GM23338 (cell line): ENCODE results near the gene SPATA25.

Experiments used
- CREB1 ChIP-seq: fragments of 250-450 bp; sonication (Bioruptor Pico); IDR thresholded peaks from 2 replicates; pipeline ENCODE4 v1.5.0; 2020; ENCODE audit warnings: low read depth, mild to moderate bottlenecking, moderate library complexity
- CTCF ChIP-seq, 2 experiments: fragments of 200-600 bp in 1 of 2; sonication (generic) in 1 of 2; conservative IDR thresholded peaks; 2 replicates each; pipeline versions ENCODE4 v1.5.1 to v1.6.1; 2016 to 2017; ENCODE audit warnings: antibody characterized with exemption in 2 of 2, low read depth in 2 of 2, mild to moderate bottlenecking in 2 of 2, moderate library complexity in 1 of 2
- ETS1 ChIP-seq: IDR thresholded peaks from 2 replicates; pipeline ENCODE4 v1.6.1; 2016; ENCODE audit warnings: antibody characterized with exemption
- EZH2 ChIP-seq: fragments of 200-600 bp; sonication (generic); IDR thresholded peaks from one replicate; pipeline ENCODE4 v1.8.0; 2017; ENCODE audit warnings: antibody characterized with exemption, mild to moderate bottlenecking, low read depth; ENCODE audit not compliant: unreplicated experiment
- EZH2phosphoT487 ChIP-seq: fragments of 200-600 bp; sonication (generic); IDR thresholded peaks from one replicate; pipeline ENCODE4 v1.8.1; 2018; ENCODE audit warnings: antibody characterized with exemption; ENCODE audit not compliant: unreplicated experiment
- JUNB ChIP-seq: IDR thresholded peaks from one replicate; pipeline ENCODE4 v1.6.1; 2016; ENCODE audit warnings: antibody characterized with exemption; ENCODE audit not compliant: unreplicated experiment
- POLR2AphosphoS5 ChIP-seq: IDR thresholded peaks from 2 replicates; pipeline ENCODE4 v1.6.1; 2016; ENCODE audit warnings: antibody characterized with exemption, low read depth
- REST ChIP-seq: IDR thresholded peaks from one replicate; pipeline ENCODE4 v1.6.1; 2018; ENCODE audit warnings: antibody characterized with exemption; ENCODE audit not compliant: unreplicated experiment
- ZNF114 ChIP-seq: fragments of 250-450 bp; sonication (Bioruptor Pico); IDR thresholded peaks from 2 replicates; pipeline ENCODE4 v1.5.0; 2020; ENCODE audit warnings: mild to moderate bottlenecking, moderate library complexity
- ZNF331 ChIP-seq: fragments of 250-450 bp; sonication (Bioruptor Pico); IDR thresholded peaks from 2 replicates; pipeline ENCODE4 v1.5.0; 2020; ENCODE audit warnings: low read depth, mild to moderate bottlenecking, moderate library complexity
- ZNF462 ChIP-seq: fragments of 250-450 bp; sonication (Bioruptor Pico); IDR thresholded peaks from 2 replicates; pipeline ENCODE4 v1.5.0; 2020; ENCODE audit warnings: mild to moderate bottlenecking, moderate library complexity

- TF ChIP-seq EZH2 (no peak), CTCF (conservative IDR thresholded peaks at IDR 0.05; ENCODE audit: low read depth in 2 of 2) (no peak), ETS1 (no peak), EZH2phosphoT487 (no peak), POLR2AphosphoS5 (no peak), ZNF114 (CRISPR knock-in tag) (no peak), ZNF462 (CRISPR knock-in tag) (no peak), JUNB (no peak), REST (no peak), CREB1 (CRISPR knock-in tag) (no peak), ZNF331 (CRISPR knock-in tag) (no peak)
Observed at GRCh38 chr20:45907219-45907948, 20.0 kb upstream of the SPATA25 start.
